Omental fat pad (tissue), 4 donors: ENCODE results near the gene ACOX3. TPM values are rescaled to one million over a fixed set of nuclear protein-coding genes. Genes with fewer than 3 reads are reported as not detected.
"Not testable (repeated sequence)": the region's sequence is repeated elsewhere in the genome, so short reads cannot be mapped to it uniquely, and the experiment has no call there.

ENCODE experiments used
- ATAC-seq: fragments of 150-250 bp; one replicate; pipeline ENCODE4 v1.9.1; 2016; ENCODE audit warnings: mild to moderate bottlenecking, moderate library complexity; ENCODE audit not compliant: low FRiP score
- DNase-seq: peaks from one replicate; pipeline ENCODE4 v3.0.0-alpha.2; 2019; ENCODE audit warnings: low spot score
- CTCF ChIP-seq, 3 donors: fragments of 450-650 bp; IDR thresholded peaks; one replicate each; pipeline ENCODE4 v1.5.1; 2016 to 2017; ENCODE audit warnings: antibody characterized with exemption in 3 of 3, mild to moderate bottlenecking in 3 of 3, moderate library complexity in 2 of 3
- total RNA-seq, 4 donors: library from RNA; depleted of rRNA; stranded (reverse); fragments of >200 nt; gene quantifications; one replicate each; pipeline ENCODE4 v1.1.0, GENCODE V29; 2016

The ACOX3 gene
- total RNA-seq, 4 donors from 2014 or later, result 14.7 to 28.2 (median 23.6) TPM

GRCh38 chr4:8343262-8343966 lies 97.1 kb downstream of the ACOX3 start:
- no peak for TF ChIP-seq CTCF (IDR thresholded peaks at IDR 0.05)
- DNase-seq (no peak), ATAC-seq (no peak)

GRCh38 chr4:8342651-8343261 lies 97.8 kb downstream of the ACOX3 start:
- TF ChIP-seq CTCF (IDR thresholded peaks at IDR 0.05), result no peak
- ATAC-seq (no peak), DNase-seq (no peak)

GRCh38 chr4:8341691-8342090 lies 98.8 kb downstream of the ACOX3 start:
- TF ChIP-seq CTCF (IDR thresholded peaks at IDR 0.05), result no peak
- ATAC-seq (peak; percentile 62), DNase-seq (no peak)

- DNase-seq, ATAC-seq: not testable (repeated sequence)
Observed at GRCh38 chr4:8341281-8341680, 99.2 kb downstream of the ACOX3 start.

GRCh38 chr4:8340781-8341241 lies 99.7 kb downstream of the ACOX3 start:
- TF ChIP-seq CTCF (IDR thresholded peaks at IDR 0.05), result no peak
- DNase-seq, result no peak
- ATAC-seq, result no peak

GRCh38 chr4:8338351-8338961 lies 102.1 kb downstream of the ACOX3 start:
- ATAC-seq (no peak), DNase-seq (no peak)
- no peak for TF ChIP-seq CTCF (IDR thresholded peaks at IDR 0.05)

- ATAC-seq (no peak), DNase-seq (no peak)
- no peak for TF ChIP-seq CTCF (IDR thresholded peaks at IDR 0.05)
Observed at GRCh38 chr4:8336412-8337075, 104.0 kb downstream of the ACOX3 start.
